B cell (primary cell): Measurements from ENCODE around the gene PDE3A.

Experiments
- EZH2 ChIP-seq: IDR thresholded peaks from 2 replicates; pipeline ENCODE4 v1.6.1; 2012; ENCODE audit warnings: borderline replicate concordance, low read depth, mild to moderate bottlenecking, moderate library complexity, low read length; ENCODE audit not compliant: insufficient read depth, poor library complexity, severe bottlenecking
- TF ChIP-seq, protein P1 (sequence below): fragments of 200-600 bp; IDR thresholded peaks from one replicate; pipeline ENCODE4 v1.8.0; 2022; ENCODE audit warnings: antibody characterized with exemption, mild to moderate bottlenecking

DNA sequence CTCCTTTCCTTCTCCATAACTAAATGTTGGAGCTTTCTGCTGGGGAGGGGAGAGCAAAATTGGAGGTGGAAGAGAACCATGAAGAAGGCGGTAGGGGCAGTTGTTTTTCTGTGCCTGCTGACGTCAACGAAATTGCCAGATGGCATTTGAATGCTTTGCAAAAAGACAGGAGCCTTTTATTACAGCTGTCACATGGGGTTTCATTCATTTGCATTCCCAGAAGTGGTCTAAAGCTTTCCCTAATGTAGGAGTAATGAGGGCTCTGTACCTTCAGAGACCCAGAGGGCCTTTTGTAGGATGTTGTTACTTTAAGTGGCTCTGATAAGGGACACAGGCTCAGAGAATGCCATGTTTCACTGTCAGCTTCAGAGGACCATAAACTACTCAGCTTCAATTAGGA lies 219.7 kb downstream of the PDE3A start:
- TF ChIP-seq EZH2, result no peak
- TF ChIP-seq, protein P1, sequence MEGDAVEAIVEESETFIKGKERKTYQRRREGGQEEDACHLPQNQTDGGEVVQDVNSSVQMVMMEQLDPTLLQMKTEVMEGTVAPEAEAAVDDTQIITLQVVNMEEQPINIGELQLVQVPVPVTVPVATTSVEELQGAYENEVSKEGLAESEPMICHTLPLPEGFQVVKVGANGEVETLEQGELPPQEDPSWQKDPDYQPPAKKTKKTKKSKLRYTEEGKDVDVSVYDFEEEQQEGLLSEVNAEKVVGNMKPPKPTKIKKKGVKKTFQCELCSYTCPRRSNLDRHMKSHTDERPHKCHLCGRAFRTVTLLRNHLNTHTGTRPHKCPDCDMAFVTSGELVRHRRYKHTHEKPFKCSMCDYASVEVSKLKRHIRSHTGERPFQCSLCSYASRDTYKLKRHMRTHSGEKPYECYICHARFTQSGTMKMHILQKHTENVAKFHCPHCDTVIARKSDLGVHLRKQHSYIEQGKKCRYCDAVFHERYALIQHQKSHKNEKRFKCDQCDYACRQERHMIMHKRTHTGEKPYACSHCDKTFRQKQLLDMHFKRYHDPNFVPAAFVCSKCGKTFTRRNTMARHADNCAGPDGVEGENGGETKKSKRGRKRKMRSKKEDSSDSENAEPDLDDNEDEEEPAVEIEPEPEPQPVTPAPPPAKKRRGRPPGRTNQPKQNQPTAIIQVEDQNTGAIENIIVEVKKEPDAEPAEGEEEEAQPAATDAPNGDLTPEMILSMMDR, result no peak
